ENCODE results near the gene MYBPC3.
A peak's percentile ranks its signal among the peaks of the same experiment; 100 is the strongest.

The MYBPC3 gene

DNA sequence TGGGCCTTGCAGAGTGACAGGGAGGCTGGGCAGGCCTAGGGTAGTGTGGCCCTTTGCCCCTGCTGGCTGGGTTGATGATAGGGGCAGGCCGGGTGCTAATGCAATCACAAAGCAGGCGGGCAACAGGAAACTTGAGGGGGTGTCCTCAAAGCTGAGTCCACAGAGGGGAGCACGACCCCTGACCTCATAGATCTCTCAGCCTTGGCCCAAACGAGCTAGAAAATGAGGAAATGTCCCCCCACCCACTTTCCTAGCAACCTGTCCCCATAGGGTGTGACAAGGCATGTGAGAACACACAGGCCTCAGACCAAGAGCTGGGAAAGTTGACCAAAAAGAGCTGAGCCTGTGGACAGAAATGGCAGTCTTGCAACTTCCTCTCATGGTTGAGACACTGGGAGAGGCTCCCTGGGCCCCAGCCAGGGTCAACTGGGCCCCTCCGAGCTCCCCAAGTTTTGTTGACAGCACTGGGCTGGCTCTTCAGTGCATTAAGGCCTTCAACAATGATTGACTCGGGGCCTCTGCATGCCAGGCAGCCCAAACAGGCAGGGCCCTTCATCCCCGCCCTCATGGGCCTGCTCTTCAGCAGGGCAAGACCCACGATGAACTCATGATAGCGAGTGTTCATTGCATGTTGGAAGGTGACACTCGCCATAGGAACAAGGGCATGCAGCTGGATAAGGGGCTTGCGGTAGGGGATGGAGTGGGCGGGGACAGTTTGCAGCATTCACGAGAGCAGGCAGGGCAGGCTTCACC lies 35.6 kb upstream of the MYBPC3 start:
- no peak overlapping the region for H4K91ac ChIP-seq (ENCODE audit: low read depth, low read length)
- no peak overlapping the region for H2BK5ac ChIP-seq (ENCODE audit: low read depth, low read length, poor library complexity)
- no peak overlapping the region for H3K4me3 ChIP-seq (ENCODE audit: low read depth, low read length)
- H3K23ac ChIP-seq (ENCODE audit: low read length), result no peak overlapping the region
- no peaks in the 10 kb centered on the region for H3K9me3 ChIP-seq (ENCODE audit: insufficient read depth, low read depth, low read length)
- peak in 1 of 2 donors; percentile 26 for DNase-seq
- H4K12ac ChIP-seq (ENCODE audit: low read depth, low read length), result no peak overlapping the region
- H3K4ac ChIP-seq (ENCODE audit: low read depth, low read length), result no peak overlapping the region
- no peak overlapping the region for H3K9ac ChIP-seq (ENCODE audit: low read length)
- no peak overlapping the region for H2BK120ac ChIP-seq (ENCODE audit: insufficient read depth, low read length, poor library complexity)
- H2AK5ac ChIP-seq (ENCODE audit: low read length), result no peak overlapping the region
- H2AFZ ChIP-seq (ENCODE audit: insufficient read depth, low read length, poor library complexity), result no peak overlapping the region
- H3K79me2 ChIP-seq (ENCODE audit: control insufficient read depth, insufficient read depth, low read length, poor library complexity), result no peaks in the 10 kb centered on the region
- WGBS (ENCODE audit: extremely low coverage, insufficient coverage, insufficient read length), result no CpG with 5 or more reads among the region's 13 CpGs
- no peak overlapping the region for H3K4me2 ChIP-seq (ENCODE audit: low read length)
- H3K14ac ChIP-seq (ENCODE audit: low read length), result no peak overlapping the region
- H3K27me3 ChIP-seq (ENCODE audit: insufficient read depth, low read length), result no peaks in the 10 kb centered on the region
- no peak overlapping the region for H3K27ac ChIP-seq (ENCODE audit: low read depth, low read length)
- H4K8ac ChIP-seq (ENCODE audit: low read depth, low read length), result no peak overlapping the region
- H2BK12ac ChIP-seq (ENCODE audit: low read length), result no peak overlapping the region
- no peaks in the 10 kb centered on the region for H3K79me1 ChIP-seq (ENCODE audit: low read length)
- H3K36me3 ChIP-seq (ENCODE audit: control insufficient read depth in 1 of 2, insufficient read depth in 2 of 2, low read length in 2 of 2), result no peaks in the 10 kb centered on the region
- H3K4me1 ChIP-seq (ENCODE audit: control insufficient read depth in 1 of 2, insufficient read depth in 2 of 2, low read length in 2 of 2), result no peaks in the 10 kb centered on the region
- H3K18ac ChIP-seq (ENCODE audit: low read length), result no peak overlapping the region

DNA sequence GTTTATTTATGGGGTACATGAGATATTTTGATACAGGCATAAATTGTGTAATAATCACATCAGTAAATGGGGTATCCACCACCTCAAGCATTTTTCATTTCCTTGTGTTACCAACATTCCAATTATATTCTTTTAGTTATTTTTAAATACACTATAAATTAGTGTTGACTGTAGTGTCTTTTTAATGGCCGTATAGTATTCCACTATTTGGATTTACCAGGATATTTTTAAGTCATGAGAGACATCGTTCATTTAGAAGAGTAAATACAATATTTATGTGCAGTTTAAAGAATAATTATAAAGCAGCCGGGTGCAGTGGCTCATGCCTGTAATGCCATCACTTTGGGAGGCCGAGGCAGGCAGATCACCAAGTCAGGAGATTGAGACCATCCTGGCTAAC lies 32.0 kb upstream of the MYBPC3 start:
- H4K8ac ChIP-seq (ENCODE audit: low read depth, low read length), result no peak overlapping the region
- no peaks in the 10 kb centered on the region for H3K79me2 ChIP-seq (ENCODE audit: control insufficient read depth, insufficient read depth, low read length, poor library complexity)
- H3K4me3 ChIP-seq (ENCODE audit: low read depth, low read length), result no peak overlapping the region
- no peak overlapping the region for H3K27ac ChIP-seq (ENCODE audit: low read depth, low read length)
- H3K23ac ChIP-seq (ENCODE audit: low read length), result no peak overlapping the region
- H3K27me3 ChIP-seq (ENCODE audit: insufficient read depth, low read length), result no peaks in the 10 kb centered on the region
- H3K9ac ChIP-seq (ENCODE audit: low read length), result no peak overlapping the region
- H3K14ac ChIP-seq (ENCODE audit: low read length), result no peak overlapping the region
- no peak overlapping the region for H4K12ac ChIP-seq (ENCODE audit: low read depth, low read length)
- no peak overlapping the region for H2BK12ac ChIP-seq (ENCODE audit: low read length)
- no peak overlapping the region for H3K4ac ChIP-seq (ENCODE audit: low read depth, low read length)
- no peaks in the 10 kb centered on the region for H3K79me1 ChIP-seq (ENCODE audit: low read length)
- H2BK120ac ChIP-seq (ENCODE audit: insufficient read depth, low read length, poor library complexity), result no peak overlapping the region
- no peak overlapping the region for H2AFZ ChIP-seq (ENCODE audit: insufficient read depth, low read length, poor library complexity)
- H3K18ac ChIP-seq (ENCODE audit: low read length), result no peak overlapping the region
- H3K4me1 ChIP-seq (ENCODE audit: control insufficient read depth in 1 of 2, insufficient read depth in 2 of 2, low read length in 2 of 2), result no peaks in the 10 kb centered on the region
- no CpG with 5 or more reads among the region's 4 CpGs for WGBS (ENCODE audit: extremely low coverage, insufficient coverage, insufficient read length)
- no peaks in the 10 kb centered on the region for H3K36me3 ChIP-seq (ENCODE audit: control insufficient read depth in 1 of 2, insufficient read depth in 2 of 2, low read length in 2 of 2)
- H3K4me2 ChIP-seq (ENCODE audit: low read length), result no peak overlapping the region
- H2AK5ac ChIP-seq (ENCODE audit: low read length), result no peak overlapping the region
- DNase-seq, result no peak
- no peak overlapping the region for H2BK5ac ChIP-seq (ENCODE audit: low read depth, low read length, poor library complexity)
- no peak overlapping the region for H4K91ac ChIP-seq (ENCODE audit: low read depth, low read length)
- H3K9me3 ChIP-seq (ENCODE audit: insufficient read depth, low read depth, low read length), result no peaks in the 10 kb centered on the region

DNA sequence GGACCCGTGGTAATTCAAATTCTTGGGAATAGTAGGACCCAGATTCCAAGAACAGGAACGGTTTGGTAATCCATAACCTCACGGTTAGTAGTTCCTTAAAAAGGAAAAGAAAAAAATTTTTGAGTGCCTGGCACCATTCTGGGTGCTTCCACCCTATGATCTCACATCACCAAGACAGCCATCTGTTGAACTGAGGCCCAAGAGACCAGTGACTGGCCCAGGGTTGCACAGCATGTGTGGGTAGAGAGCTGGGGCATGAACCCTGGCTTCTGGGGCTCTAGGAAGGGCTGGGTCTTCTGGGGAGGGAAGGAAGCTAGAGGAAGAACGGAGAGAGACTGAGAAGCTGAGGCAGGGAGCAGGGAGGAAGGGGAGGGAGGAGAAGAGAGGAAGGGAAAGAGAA lies 30.6 kb upstream of the MYBPC3 start:
- Histone ChIP-seq H4K12ac (ENCODE audit: low read depth, low read length) (no peak overlapping the region), H2AK5ac (ENCODE audit: low read length) (no peak overlapping the region), H3K14ac (ENCODE audit: low read length) (no peak overlapping the region), H3K36me3 (ENCODE audit: control insufficient read depth in 1 of 2, insufficient read depth in 2 of 2, low read length in 2 of 2) (no peaks in the 10 kb centered on the region), H3K4ac (ENCODE audit: low read depth, low read length) (no peak overlapping the region), H3K4me3 (ENCODE audit: low read depth, low read length) (no peak overlapping the region), H3K23ac (ENCODE audit: low read length) (no peak overlapping the region), H3K4me2 (ENCODE audit: low read length) (no peak overlapping the region), H3K9ac (ENCODE audit: low read length) (no peak overlapping the region), H3K79me2 (ENCODE audit: control insufficient read depth, insufficient read depth, low read length, poor library complexity) (no peaks in the 10 kb centered on the region), H3K18ac (ENCODE audit: low read length) (no peak overlapping the region), H2BK5ac (ENCODE audit: low read depth, low read length, poor library complexity) (no peak overlapping the region), H3K79me1 (ENCODE audit: low read length) (no peaks in the 10 kb centered on the region), H3K4me1 (ENCODE audit: control insufficient read depth in 1 of 2, insufficient read depth in 2 of 2, low read length in 2 of 2) (no peaks in the 10 kb centered on the region), H2BK120ac (ENCODE audit: insufficient read depth, low read length, poor library complexity) (no peak overlapping the region), H4K8ac (ENCODE audit: low read depth, low read length) (no peak overlapping the region), H3K27ac (ENCODE audit: low read depth, low read length) (no peak overlapping the region), H4K91ac (ENCODE audit: low read depth, low read length) (no peak overlapping the region), H2AFZ (ENCODE audit: insufficient read depth, low read length, poor library complexity) (no peak overlapping the region), H3K9me3 (ENCODE audit: insufficient read depth, low read depth, low read length) (no peaks in the 10 kb centered on the region), H2BK12ac (ENCODE audit: low read length) (no peak overlapping the region), H3K27me3 (ENCODE audit: insufficient read depth, low read length) (no peaks in the 10 kb centered on the region)
- WGBS (ENCODE audit: extremely low coverage, insufficient coverage, insufficient read length), result no CpG with 5 or more reads among the region's 4 CpGs
- no peak for DNase-seq

DNA sequence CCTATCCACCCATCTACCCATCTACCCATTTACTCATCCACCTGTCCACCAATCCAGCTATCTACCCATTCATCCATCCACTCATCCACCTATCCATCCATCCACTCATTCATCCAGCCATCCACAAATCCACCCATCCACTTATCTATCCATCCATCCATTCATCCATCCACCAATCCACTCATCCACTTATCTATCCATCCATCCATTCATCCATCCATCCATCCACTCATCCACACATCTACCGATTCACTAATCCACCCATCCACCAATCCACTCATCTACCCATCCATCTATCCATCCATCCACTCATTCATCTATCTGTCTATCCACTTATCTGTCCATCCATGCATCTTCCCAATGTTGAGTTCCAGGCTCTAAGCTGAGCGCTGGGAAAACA lies 27.6 kb upstream of the MYBPC3 start:
- no peak overlapping the region for H3K4ac ChIP-seq (ENCODE audit: low read depth, low read length)
- H3K23ac ChIP-seq (ENCODE audit: low read length), result no peak overlapping the region
- no peak overlapping the region for H3K4me3 ChIP-seq (ENCODE audit: low read depth, low read length)
- no peaks in the 10 kb centered on the region for H3K79me1 ChIP-seq (ENCODE audit: low read length)
- no peak overlapping the region for H3K18ac ChIP-seq (ENCODE audit: low read length)
- no peak overlapping the region for H4K91ac ChIP-seq (ENCODE audit: low read depth, low read length)
- no peak overlapping the region for H3K27ac ChIP-seq (ENCODE audit: low read depth, low read length)
- no peak overlapping the region for H2AK5ac ChIP-seq (ENCODE audit: low read length)
- no peak overlapping the region for H3K14ac ChIP-seq (ENCODE audit: low read length)
- H3K36me3 ChIP-seq (ENCODE audit: control insufficient read depth in 1 of 2, insufficient read depth in 2 of 2, low read length in 2 of 2), result no peaks in the 10 kb centered on the region
- H3K27me3 ChIP-seq (ENCODE audit: insufficient read depth, low read length), result no peaks in the 10 kb centered on the region
- DNase-seq, result no peak
- H3K9ac ChIP-seq (ENCODE audit: low read length), result no peak overlapping the region
- no peak overlapping the region for H4K8ac ChIP-seq (ENCODE audit: low read depth, low read length)
- H3K9me3 ChIP-seq (ENCODE audit: insufficient read depth, low read depth, low read length), result no peaks in the 10 kb centered on the region
- no peaks in the 10 kb centered on the region for H3K4me1 ChIP-seq (ENCODE audit: control insufficient read depth in 1 of 2, insufficient read depth in 2 of 2, low read length in 2 of 2)
- no peak overlapping the region for H2AFZ ChIP-seq (ENCODE audit: insufficient read depth, low read length, poor library complexity)
- H2BK12ac ChIP-seq (ENCODE audit: low read length), result no peak overlapping the region
- no peak overlapping the region for H2BK120ac ChIP-seq (ENCODE audit: insufficient read depth, low read length, poor library complexity)
- no peak overlapping the region for H2BK5ac ChIP-seq (ENCODE audit: low read depth, low read length, poor library complexity)
- WGBS (ENCODE audit: extremely low coverage, insufficient coverage, insufficient read length), result 100% methylated on average over 1 of the region's 2 CpGs
- H3K79me2 ChIP-seq (ENCODE audit: control insufficient read depth, insufficient read depth, low read length, poor library complexity), result no peaks in the 10 kb centered on the region
- H4K12ac ChIP-seq (ENCODE audit: low read depth, low read length), result no peak overlapping the region
- H3K4me2 ChIP-seq (ENCODE audit: low read length), result no peak overlapping the region

All from trophoblast cell (in vitro differentiated cells and primary cell).